Stimulated activated CD8-positive, alpha-beta memory T cell treated with anti-CD3 and anti-CD28 coated beads, Interleukin-7, amount 100 ng/mL, for 1 hour (primary cell): ENCODE results near the gene PET100.

Source experiments
- DNase-seq, 2 donors: peaks; one replicate each; pipeline ENCODE4 v3.0.0-alpha.2; 2020; ENCODE audit warnings: low read depth in 2 of 2

The PET100 gene

GRCh38 chr19:7679771-7680605 lies 50.4 kb downstream of the PET100 start:
- no peak for DNase-seq

- DNase-seq: peak; percentile 75 to 76
These were observed 51.2 kb downstream of the PET100 start, which contains the start of gene TRAPPC5 for GRCh38 chr19:7680606-7681339. TSS of gene TRAPPC5 (plus strand) at chr19:7680833. CDS start at chr19:7682254, 1,421 bp downstream.
